Adrenal gland (tissue), 12 donors: ENCODE measurements around the gene NOP16. TPM values are rescaled to one million over a fixed set of nuclear protein-coding genes. Genes with fewer than 3 reads are reported as not detected.

Experiments used
- DNase-seq, 7 donors: peaks; one replicate each; pipeline ENCODE4 v3.0.0-alpha.2; 2019 to 2020
- H3K27ac ChIP-seq, 5 donors: fragments of 200-600 bp; sonication (generic) in 4 of 5; 1 replicate in 3 of 5; 2 replicates in 2 of 5; pipeline versions ENCODE4 v1.5.1 to v1.8.0; 2016 to 2020; ENCODE audit warnings: mild to moderate bottlenecking in 1 of 5
- H3K27me3 ChIP-seq: fragments of 200-600 bp; 2 replicates; pipeline ENCODE4 v1.8.0; 2021
- H3K36me3 ChIP-seq, 2 donors: fragments of 200-600 bp; replicated peaks in 1 of 2; 1 replicate in 1 of 2; 2 replicates in 1 of 2; pipeline versions ENCODE4 v1.5.1 to v1.8.0; 2018 to 2022
- H3K4me1 ChIP-seq, 2 donors: fragments of 200-600 bp; replicated peaks in 1 of 2; 1 replicate in 1 of 2; 2 replicates in 1 of 2; pipeline versions ENCODE4 v1.5.1 to v1.8.0; 2018 to 2021
- H3K4me3 ChIP-seq, 4 donors: fragments of 200-600 bp; sonication (generic) in 3 of 4; one replicate each; pipeline ENCODE4 v1.5.1; 2016 to 2018
- H3K9me3 ChIP-seq, 3 donors: fragments of 200-600 bp; sonication (generic) in 1 of 3; replicated peaks in 1 of 3; 1 replicate in 2 of 3; 2 replicates in 1 of 3; pipeline versions ENCODE4 v1.5.1 to v1.8.0; 2016 to 2021
- CTCF ChIP-seq, 6 experiments: fragments of 450-650 bp in 4 of 6; fragments of 200-600 bp in 2 of 6; sonication (generic) in 1 of 6; IDR thresholded peaks; 1 replicate in 5 of 6; 2 replicates in 1 of 6; pipeline versions ENCODE4 v1.5.1 to v1.8.0; 2016 to 2021; ENCODE audit warnings: antibody characterized with exemption in 6 of 6, mild to moderate bottlenecking in 2 of 6, moderate library complexity in 1 of 6
- POLR2A ChIP-seq, 2 donors: fragments of 450-650 bp; IDR thresholded peaks; one replicate each; pipeline ENCODE4 v1.6.1; 2017; ENCODE audit warnings: antibody characterized with exemption in 2 of 2, mild to moderate bottlenecking in 2 of 2, moderate library complexity in 1 of 2
- WGBS, 4 donors: extraction: QIAGEN DNeasy Blood & Tissue Kit in 2 of 4; methylation state at CpG; one replicate each; pipeline versions ENCODE4 v1.1.5 to v1.1.7; 2013 to 2017; 5-methylcytosine and 5-hydroxymethylcytosine counted together
- intact Hi-C, 2 donors: fragments of 100-400 bp; cut with DNase I; formaldehyde crosslinking; loops; one replicate each; pipeline versions ENCODE4 v1.14.1 to v1.15.0; 2022 to 2023
- polyA plus RNA-seq, 3 donors: library from polyadenylated mRNA; stranded (reverse); fragments of 200-250 nt in 2 of 3; fragments of 350-450 nt in 1 of 3; fragmentation: Illumina TruSeq in 1 of 3; extraction: RNeasy Lipid Tissue Mini Kit (QIAGEN cat#74804) in 1 of 3; gene quantifications; one replicate each; pipeline ENCODE4 v1.2.3, GENCODE V29; 2013 to 2014
- total RNA-seq, 9 donors: library from RNA; depleted of rRNA in 4 of 9; stranded (reverse); fragments of >200 nt in 4 of 9; fragments of 120-200 nt in 1 of 9; fragmentation: NEBNext Ultra II Directional in 1 of 9; extraction: Animal tissue kit (Norgen Biotek cat#: 25700) in 1 of 9; gene quantifications; one replicate each; pipeline versions ENCODE4 v1.1.0 to v1.2.4, GENCODE V29; 2013 to 2023
- donor health status: healthy with polysubstance abuse.
- donor health status: Bipolar disorder and iron deficiency.
- donor health status: DM: yes; HTN: yes; CAD: no.
- donor health status: DM: no; HTN: no; CAD: no.
- donor health status: DM: no; HTN: no; CAD: no.
- donor health status: DM: yes; HTN: yes; CAD: no.

The NOP16 gene
- total and polyA plus RNA-seq, 12 donors, result 6.2 to 62.1 (median 26.5) TPM

GRCh38 chr5:176394881-176395675, 6.7 kb upstream of the NOP16 start:
- intact Hi-C loops, result no loop called here
- Histone ChIP-seq H3K27ac (peak overlapping the region in 1 of 5 donors; percentile 60), H3K36me3 (peaks cover 0 to 48% of the 10 kb centered on the region in 2 donors), H3K9me3 (no peaks in the 10 kb centered on the region), H3K27me3 (no peaks in the 10 kb centered on the region), H3K4me1 (peaks cover 0 to 2% of the 10 kb centered on the region in 2 donors), H3K4me3 (no peak overlapping the region)
- TF ChIP-seq CTCF (IDR thresholded peaks at IDR 0.05) (no peak), POLR2A (IDR thresholded peaks at IDR 0.05) (no peak)
- 72 to 80% (median 76%) methylated on average over 10 to 11 of the region's 11 CpGs for WGBS, 4 donors
- DNase-seq, result peak in 2 of 7 donors; percentile 33 to 49

- Histone ChIP-seq H3K36me3 (peaks cover 0 to 47% of the 10 kb centered on the region in 2 donors), H3K27ac (no peak overlapping the region), H3K27me3 (no peaks in the 10 kb centered on the region), H3K9me3 (no peaks in the 10 kb centered on the region), H3K4me3 (no peak overlapping the region), H3K4me1 (peaks cover 6 to 10% of the 10 kb centered on the region in 2 donors)
- WGBS, 4 donors, result 93 to 99% (median 95%) methylated on average over 6 to 9 of the region's 9 CpGs
- intact Hi-C loops, result no loop called here
- TF ChIP-seq CTCF (IDR thresholded peaks at IDR 0.05), result no peak
- no peak for TF ChIP-seq POLR2A (IDR thresholded peaks at IDR 0.05)
- no peak for DNase-seq
Observed at GRCh38 chr5:176394096-176394495, 5.7 kb upstream of the NOP16 start.

GRCh38 chr5:176392526-176392925, 4.1 kb upstream of the NOP16 start:
- TF ChIP-seq POLR2A (IDR thresholded peaks at IDR 0.05) (no peak), CTCF (IDR thresholded peaks at IDR 0.05) (no peak)
- no peak overlapping the region for H3K27ac ChIP-seq
- H3K9me3 ChIP-seq, result no peaks in the 10 kb centered on the region
- intact Hi-C loops, result no loop called here
- H3K4me3 ChIP-seq, result no peak overlapping the region
- no peak for DNase-seq
- H3K4me1 ChIP-seq, result peaks cover 10 to 14% of the 10 kb centered on the region in 2 donors
- 68 to 91% (median 84%) methylated on average over 6 to 11 of the region's 11 CpGs for WGBS, 4 donors
- H3K36me3 ChIP-seq, result peaks cover 0 to 36% of the 10 kb centered on the region in 2 donors
- H3K27me3 ChIP-seq, result no peaks in the 10 kb centered on the region

- TF ChIP-seq POLR2A (IDR thresholded peaks at IDR 0.05), result no peak
- no peak for TF ChIP-seq CTCF (IDR thresholded peaks at IDR 0.05)
- no peaks in the 10 kb centered on the region for H3K27me3 ChIP-seq
- H3K4me1 ChIP-seq, result peaks cover 12 to 19% of the 10 kb centered on the region in 2 donors
- no peak overlapping the region for H3K4me3 ChIP-seq
- WGBS, 4 donors, result 77 to 85% (median 81%) methylated on average over 4 of the region's 4 CpGs
- H3K27ac ChIP-seq, result peak overlapping the region in 1 of 5 donors; percentile 17
- H3K36me3 ChIP-seq, result peaks cover 0 to 36% of the 10 kb centered on the region in 2 donors
- H3K9me3 ChIP-seq, result no peaks in the 10 kb centered on the region
- intact Hi-C loops, result no loop called here
- DNase-seq, result no peak
Observed at GRCh38 chr5:176391999-176392398, 3.6 kb upstream of the NOP16 start.
